Activated CD8-positive, alpha-beta memory T cell treated with anti-CD3 and anti-CD28 coated beads for 48 hours (primary cell): ENCODE data around the gene DAAM1.

Source experiments
- DNase-seq, 3 experiments: peaks; one replicate each; pipeline ENCODE4 v3.0.0-alpha.2; 2020; ENCODE audit warnings: low read depth in 2 of 3, low spot score in 2 of 3

Gene DAAM1

GRCh38 chr14:59188461-59189090, at the start of gene DAAM1:
Gene DAAM1, plus strand, starts transcription at chr14:59188667. Its CDS starts 74,811 bp downstream, at chr14:59263478.
- DNase-seq: peak; percentile 54 to 87 (median 72)

DNA sequence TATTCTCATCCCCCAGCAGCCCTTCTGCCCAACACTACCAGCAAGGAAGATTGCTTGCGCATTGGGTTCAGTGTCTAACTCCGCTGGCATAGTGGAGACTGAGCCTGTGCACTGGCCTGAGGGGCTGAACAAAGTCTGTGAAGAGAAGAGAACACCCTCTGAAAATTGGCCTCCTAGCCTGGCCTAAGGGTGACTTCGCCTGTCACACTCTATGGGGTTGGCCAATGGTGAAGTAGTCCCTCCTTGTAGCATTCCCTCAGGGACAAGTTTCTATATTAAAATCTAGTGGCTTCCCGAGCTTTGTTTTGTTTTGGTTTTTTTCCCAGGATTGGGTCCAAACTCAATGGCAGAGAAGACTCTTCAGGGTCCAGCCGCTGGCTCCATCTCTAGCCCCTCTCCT, 49.1 kb upstream of the DAAM1 start:
- DNase-seq: no peak

- DNase-seq: no peak
Observed at GRCh38 chr14:59140106-59140843, 48.2 kb upstream of the DAAM1 start.

- DNase-seq: no peak
Observed at GRCh38 chr14:59146484-59146883, 42.0 kb upstream of the DAAM1 start.

DNA sequence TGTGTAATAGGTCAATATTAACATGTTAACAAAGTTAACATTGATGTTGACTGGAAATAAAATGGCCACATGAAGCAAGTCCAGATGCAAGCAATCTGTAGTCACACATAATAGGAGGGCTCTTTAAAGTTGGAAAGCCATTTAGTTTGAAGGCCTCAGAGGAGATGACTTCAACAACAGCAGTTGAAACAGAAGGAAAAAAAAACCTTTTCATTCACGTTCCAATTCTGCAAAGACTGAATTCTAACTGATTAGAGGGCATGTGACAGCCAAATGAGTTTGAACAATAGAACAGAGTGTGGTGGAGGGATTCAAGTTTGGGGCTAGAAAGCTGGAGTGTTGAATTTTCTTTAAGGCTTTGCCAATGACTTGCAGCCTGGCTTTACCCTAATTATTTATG, 41.5 kb upstream of the DAAM1 start:
- no peak for DNase-seq

- DNase-seq: no peak
Observed at GRCh38 chr14:59148334-59148900, 40.0 kb upstream of the DAAM1 start.

DNA sequence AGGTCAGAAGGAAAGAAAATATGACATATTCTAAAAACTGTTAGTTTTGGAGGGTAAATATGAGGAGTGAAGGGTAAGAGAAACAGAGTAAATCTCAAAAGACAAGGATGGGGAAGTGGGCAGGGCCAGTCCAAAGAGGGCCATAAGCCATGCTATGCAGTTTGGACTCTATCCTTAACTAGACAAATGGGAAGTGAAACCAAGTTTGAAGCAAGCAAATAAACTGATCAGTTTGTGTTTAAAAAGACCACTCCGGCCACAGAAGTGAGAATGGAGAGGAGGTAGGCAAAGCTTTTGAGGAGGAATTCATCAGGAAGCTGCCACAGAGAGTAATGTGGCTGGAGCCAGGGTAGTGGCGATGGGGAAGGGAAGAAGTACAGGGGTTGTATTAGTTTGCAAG, 37.5 kb upstream of the DAAM1 start:
- no peak for DNase-seq

DNA sequence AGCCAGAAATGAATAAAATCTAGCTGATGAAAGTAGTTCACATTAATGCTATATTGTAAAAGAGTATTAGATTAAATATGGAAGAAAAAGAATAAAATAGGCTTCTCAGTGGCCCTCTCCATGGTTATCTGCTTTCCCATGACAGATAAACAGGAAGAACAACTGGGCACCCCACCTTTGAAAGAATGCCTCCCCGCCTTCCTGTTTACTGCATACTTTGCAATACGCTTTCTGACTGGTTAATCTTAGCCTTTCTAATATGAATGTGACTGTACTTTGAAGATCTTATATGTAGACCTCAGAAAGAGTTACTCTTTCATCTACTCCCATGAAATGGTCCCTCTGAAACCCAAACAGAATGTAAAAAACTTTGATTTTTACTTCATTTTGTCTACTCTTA, 34.1 kb upstream of the DAAM1 start:
- no peak for DNase-seq

DNA sequence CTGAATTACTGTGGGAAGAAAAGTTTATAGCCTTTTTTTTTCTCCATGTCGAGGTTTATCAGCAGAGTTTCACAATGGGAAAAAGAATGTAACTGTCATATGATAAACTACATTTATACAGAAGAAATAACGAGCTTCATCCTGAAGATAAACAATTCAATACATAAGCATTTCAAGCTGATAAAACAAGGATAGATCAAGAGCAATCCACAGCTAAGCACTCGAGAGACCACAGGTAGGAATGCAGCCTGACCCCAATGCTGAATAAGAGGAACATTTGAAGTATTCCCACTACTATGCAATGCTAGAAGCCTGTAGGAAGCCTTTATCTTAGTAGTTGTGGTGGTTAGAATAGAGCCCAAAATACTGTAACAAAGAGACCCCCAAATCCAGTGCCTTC, 32.6 kb upstream of the DAAM1 start:
- no peak for DNase-seq

- DNase-seq: no peak
Observed at GRCh38 chr14:59159169-59159568, 29.3 kb upstream of the DAAM1 start.

- no peak for DNase-seq
Observed at GRCh38 chr14:59160506-59160905, 28.0 kb upstream of the DAAM1 start.

DNA sequence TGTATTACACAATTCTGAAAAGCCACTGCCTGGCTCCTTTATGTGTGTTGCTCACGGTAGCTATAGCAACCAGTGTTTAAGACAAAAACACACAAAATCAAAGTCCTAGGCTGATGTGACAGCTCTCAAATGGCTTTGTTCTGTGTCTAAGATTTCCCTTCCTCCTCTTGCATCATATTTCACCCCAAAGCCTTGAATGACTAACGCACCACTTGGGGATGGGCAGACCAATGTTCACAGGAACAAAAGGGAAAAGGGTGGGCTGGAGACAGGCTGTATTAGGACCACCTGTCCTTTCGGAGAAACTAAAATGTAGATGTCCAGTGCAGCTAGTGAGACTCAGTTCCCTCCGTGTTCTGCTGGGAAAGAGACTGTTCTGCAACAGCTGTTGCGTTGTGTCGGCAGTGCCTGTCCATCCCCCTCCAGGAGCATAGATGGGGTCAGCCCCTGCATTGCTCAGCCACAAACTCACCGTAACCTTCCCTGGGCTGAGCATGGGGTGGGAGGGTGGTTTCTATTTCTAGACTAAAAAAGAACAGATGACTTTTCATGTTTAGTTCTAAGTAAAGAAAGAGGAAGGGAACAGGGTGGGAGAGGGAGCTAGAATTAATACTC, 26.8 kb upstream of the DAAM1 start:
- no peak for DNase-seq

- DNase-seq: no peak
Observed at GRCh38 chr14:59166258-59166657, 22.2 kb upstream of the DAAM1 start.

DNA sequence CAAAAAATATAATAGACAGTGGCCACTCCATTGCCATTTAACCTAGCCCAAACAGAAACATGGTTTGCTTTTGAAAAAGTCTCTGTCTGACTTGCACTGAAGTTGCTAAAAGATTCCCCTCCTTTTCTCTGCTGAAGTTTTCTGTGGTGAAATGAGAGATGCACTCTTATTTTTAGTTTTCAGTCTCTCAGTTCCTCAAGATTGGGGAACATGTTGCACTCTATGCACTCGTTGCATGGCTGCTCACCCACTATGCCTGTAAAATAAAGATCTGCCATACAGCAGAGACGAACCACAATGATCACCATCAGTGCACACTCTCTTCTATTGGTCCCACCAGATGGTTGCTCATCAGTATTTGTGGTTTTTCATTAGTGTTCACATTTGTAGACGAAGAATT, 13.1 kb upstream of the DAAM1 start:
- no peak for DNase-seq

DNA sequence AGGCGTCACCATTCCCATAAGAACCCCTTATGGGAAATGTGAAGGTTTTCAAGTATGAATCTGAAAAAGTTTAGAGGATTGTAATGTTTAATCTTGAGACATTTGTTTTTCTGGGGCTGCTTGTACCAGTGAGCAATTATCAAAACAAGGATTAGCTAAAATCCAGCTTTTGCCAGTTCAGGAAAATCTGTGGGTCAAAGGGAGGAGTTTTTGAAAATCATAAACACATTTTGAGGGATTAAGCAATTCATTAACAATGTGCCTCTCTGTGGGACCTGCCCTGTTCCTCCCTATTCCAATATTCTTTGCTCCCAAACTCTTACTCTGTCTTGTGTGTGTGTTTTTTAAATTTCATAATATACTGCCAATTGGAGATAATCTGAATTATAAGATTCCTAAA, 11.7 kb upstream of the DAAM1 start:
- DNase-seq: no peak

DNA sequence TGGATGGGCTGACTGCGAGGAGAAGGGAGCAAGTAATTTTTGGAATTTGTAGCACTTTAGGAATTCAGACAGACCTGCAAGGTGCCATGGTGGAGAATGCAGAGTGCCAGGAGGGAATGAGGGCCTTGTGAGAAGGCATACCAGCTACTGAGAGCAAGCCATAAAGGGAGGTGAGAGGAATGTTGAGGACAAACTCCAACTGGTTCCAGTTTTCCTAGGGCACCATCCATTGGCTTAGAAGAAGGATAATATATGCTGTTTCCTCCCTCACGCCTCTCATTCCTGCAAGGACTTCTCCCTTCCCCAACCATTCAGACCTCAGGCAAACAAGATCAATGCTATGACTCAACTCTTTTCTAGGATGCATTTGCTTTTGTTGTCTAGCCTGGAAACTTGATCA, 11.2 kb upstream of the DAAM1 start:
- no peak for DNase-seq

GRCh38 chr14:59181791-59182190, 6.7 kb upstream of the DAAM1 start:
- no peak for DNase-seq

DNA sequence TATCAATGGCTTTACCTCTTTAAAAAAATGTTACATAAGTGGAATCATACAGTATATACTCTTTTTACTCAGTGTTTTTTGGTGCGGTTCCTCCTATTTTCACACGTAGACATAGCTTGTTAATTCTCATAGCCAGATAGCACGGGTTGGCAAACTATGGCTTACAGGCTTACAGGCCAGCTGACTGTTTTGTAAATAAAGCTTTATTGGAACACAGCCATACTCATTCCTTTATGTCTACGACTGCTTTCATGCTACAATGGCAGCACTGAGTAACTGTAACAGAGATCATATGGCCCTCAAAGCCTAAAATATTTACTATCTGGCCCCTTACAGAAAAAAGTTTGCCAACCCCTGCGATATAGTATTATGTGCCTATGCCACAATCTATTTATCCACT, 5.8 kb upstream of the DAAM1 start:
- no peak for DNase-seq

DNA sequence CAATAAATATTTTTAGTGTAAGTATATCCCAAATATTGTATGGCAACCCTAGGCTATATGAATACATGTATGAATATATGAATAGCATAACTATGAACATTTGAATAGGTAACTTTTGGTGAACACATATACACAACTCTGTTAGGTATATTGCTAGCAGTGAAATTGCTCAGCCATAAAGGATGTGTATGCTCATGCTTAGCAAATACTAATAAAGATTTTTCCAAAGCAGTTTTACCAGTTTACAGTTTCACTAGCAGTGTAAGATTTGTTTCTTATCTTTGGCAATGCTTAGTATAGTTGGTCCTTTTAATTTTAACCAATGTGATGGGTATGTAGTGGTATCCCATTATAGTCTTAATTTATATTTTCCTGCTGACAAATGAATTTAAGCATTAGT, 5.3 kb upstream of the DAAM1 start:
- DNase-seq: no peak

GRCh38 chr14:59184396-59184795, 4.1 kb upstream of the DAAM1 start:
- no peak for DNase-seq

DNA sequence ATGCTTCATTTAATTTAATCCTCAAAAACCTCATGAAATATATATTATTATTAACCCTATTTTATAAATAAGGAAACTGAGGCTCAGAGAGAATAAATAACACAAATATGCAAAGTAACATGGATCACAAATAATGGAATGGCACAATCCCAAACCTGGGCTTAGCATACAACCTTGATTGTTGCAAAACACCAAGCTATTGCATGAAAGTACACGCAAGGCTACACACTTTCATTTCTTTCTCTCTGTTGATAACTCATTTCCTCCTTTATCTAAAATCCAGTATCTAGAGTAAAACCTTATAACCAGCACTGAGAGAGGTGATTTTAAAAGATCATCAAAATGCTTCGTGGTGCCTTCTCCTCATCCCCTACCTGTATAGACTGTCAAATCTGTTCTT, 2.8 kb upstream of the DAAM1 start:
- no peak for DNase-seq

DNA sequence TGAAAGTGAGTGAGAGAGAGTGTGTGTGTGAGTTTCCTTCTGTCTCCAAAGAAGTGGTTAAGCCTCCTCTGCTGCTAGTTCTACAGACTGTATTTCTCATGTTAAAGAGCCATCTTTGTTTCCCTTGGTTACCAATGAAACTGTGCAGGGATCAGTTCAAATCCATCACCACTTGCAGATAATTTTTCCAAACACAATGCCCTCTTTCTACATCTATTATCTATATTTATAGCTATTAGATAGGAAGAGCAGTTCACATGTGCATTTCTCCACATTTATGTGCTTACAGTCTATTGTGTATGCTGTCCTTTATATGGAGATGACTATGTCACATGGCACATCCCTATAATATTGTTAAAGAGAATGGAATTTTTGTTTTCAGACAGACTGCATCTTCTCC, 2.2 kb upstream of the DAAM1 start:
- DNase-seq: no peak
